ENCODE results near the gene CUX1.
A peak's percentile ranks its signal among the peaks of the same experiment; 100 is the strongest.

The CUX1 gene

GRCh38 chr7:101942603-101943210, 125.3 kb downstream of the CUX1 start:
- DNase-seq, result no peak

- no peak for DNase-seq
Observed at GRCh38 chr7:101943306-101943705, 125.9 kb downstream of the CUX1 start.

GRCh38 chr7:101943889-101944600, 126.6 kb downstream of the CUX1 start:
- no peak for DNase-seq

- DNase-seq, result no peak
Observed at GRCh38 chr7:101944611-101945010, 127.2 kb downstream of the CUX1 start.

- DNase-seq, result no peak
Observed at GRCh38 chr7:101945034-101945758, 127.8 kb downstream of the CUX1 start.

GRCh38 chr7:101947899-101948298, 130.5 kb downstream of the CUX1 start:
- peak; percentile 74 for DNase-seq

- DNase-seq, result no peak
Observed at GRCh38 chr7:101948650-101949049, 131.2 kb downstream of the CUX1 start.

GRCh38 chr7:101950450-101951119, 133.2 kb downstream of the CUX1 start:
- no peak for DNase-seq

GRCh38 chr7:101951757-101952156, 134.3 kb downstream of the CUX1 start:
- DNase-seq, result no peak

GRCh38 chr7:101952355-101953247, 135.2 kb downstream of the CUX1 start:
- DNase-seq, result no peak

GRCh38 chr7:101953248-101953819, 135.9 kb downstream of the CUX1 start:
- no peak for DNase-seq

GRCh38 chr7:101954499-101954898, 137.1 kb downstream of the CUX1 start:
- no peak for DNase-seq

GRCh38 chr7:101956130-101956529, 138.7 kb downstream of the CUX1 start:
- DNase-seq, result no peak

GRCh38 chr7:101957744-101958525, 140.5 kb downstream of the CUX1 start:
- no peak for DNase-seq

- no peak for DNase-seq
Observed at GRCh38 chr7:101959342-101959741, 141.9 kb downstream of the CUX1 start.

GRCh38 chr7:101959829-101960228, 142.4 kb downstream of the CUX1 start:
- DNase-seq, result no peak

- no peak for DNase-seq
Observed at GRCh38 chr7:101960323-101960722, 142.9 kb downstream of the CUX1 start.

GRCh38 chr7:101960985-101961708, 143.7 kb downstream of the CUX1 start:
- DNase-seq, result no peak

GRCh38 chr7:101961811-101962210, 144.4 kb downstream of the CUX1 start:
- DNase-seq, result no peak

- no peak for DNase-seq
Observed at GRCh38 chr7:101963693-101964092, 146.3 kb downstream of the CUX1 start.

All from NCI-H748 treated with DMSO at 0.1 percent for 48 hours (cell line).